Left cardiac atrium (tissue), 4 donors: ENCODE data around the gene CLCA1. TPM values are rescaled to one million over a fixed set of nuclear protein-coding genes. Genes with fewer than 3 reads are reported as not detected.

Source experiments
- ATAC-seq, 2 donors: fragments of 200-7000 bp; cut with Tn5 transposase; one replicate each; pipeline ENCODE4 v1.9.1; 2020; ENCODE audit warnings: mild to moderate bottlenecking in 2 of 2, moderate library complexity in 2 of 2
- DNase-seq: peaks from one replicate; pipeline ENCODE4 v3.0.0-alpha.2; 2020
- intact Hi-C, 2 donors: fragments of 100-400 bp; cut with DNase I; formaldehyde crosslinking; loops; one replicate each; pipeline versions ENCODE4 v1.14.1 to v1.15.1; 2022 to 2023
- total RNA-seq, 2 donors: library from RNA; stranded (reverse); fragmentation: NEBNext Ultra II Directional; extraction: Animal tissue kit (Norgen Biotek cat#: 25700); gene quantifications; one replicate each; pipeline ENCODE4 v1.2.1, GENCODE V29; 2021
- donor health status: DM: no; HTN: yes; CAD: no.
- donor health status: DM: no; HTN: yes; CAD: no; lungs with severe emphysema.
- donor health status: DM: yes; HTN: yes; CAD: no.
- donor health status: Dilated cardiomyopathy.

CLCA1 gene
- total RNA-seq, 2 donors from 2014 or later, result not detected

DNA sequence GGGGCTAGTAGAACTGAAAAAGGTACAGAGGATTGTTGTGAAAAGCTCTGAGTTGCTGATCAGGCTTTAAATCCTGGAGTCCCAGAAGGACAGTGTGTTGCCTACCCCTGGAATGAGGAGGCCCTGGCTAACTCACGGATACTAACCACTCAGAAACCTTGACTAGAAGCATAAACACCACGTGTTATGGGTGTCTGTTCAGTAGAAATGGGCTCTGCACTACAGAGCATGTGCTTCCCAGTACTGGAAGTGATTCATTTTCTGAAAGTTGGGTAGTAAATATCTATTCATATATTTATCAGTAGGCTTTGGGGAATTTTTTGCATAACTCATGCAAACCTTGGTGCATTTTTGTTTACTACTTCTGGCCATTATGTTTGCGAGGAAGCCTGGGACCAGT, 15.1 kb upstream of the CLCA1 start:
- DNase-seq (no peak), ATAC-seq (no peak)
- intact Hi-C loops, result no loop called here

GRCh38 chr1:86455073-86455472, 13.7 kb upstream of the CLCA1 start:
- DNase-seq (no peak), ATAC-seq (no peak)
- intact Hi-C loops, result no loop called here

GRCh38 chr1:86460998-86461397, 7.7 kb upstream of the CLCA1 start:
- intact Hi-C loops, result no loop called here
- DNase-seq (no peak), ATAC-seq (no peak)

- ATAC-seq (no peak), DNase-seq (no peak)
- intact Hi-C loops, result no loop called here
Measured at GRCh38 chr1:86461482-86461881, 7.2 kb upstream of the CLCA1 start.

DNA sequence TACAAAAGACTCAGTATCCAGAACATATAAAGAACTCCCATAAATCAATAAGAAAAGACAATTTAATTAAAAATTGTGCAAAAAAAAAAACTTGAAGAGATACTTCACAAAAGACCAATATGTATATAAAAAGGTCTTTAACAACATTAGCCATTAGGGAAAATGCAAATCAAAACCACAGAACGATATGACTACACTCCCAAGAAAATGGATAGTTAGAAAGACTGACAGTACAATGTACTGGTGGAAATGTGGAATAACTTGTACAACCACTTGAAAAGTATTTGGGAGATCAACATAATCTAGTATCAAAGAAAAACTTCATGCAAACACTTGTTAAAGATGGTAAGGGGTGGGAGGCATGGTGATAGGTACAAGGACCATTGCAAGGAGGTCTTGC, 3.9 kb upstream of the CLCA1 start:
- DNase-seq (no peak), ATAC-seq (no peak)
- intact Hi-C loops, result no loop called here

- intact Hi-C loops, result no loop called here
- DNase-seq, result no peak
- ATAC-seq, result no peak
Measured at GRCh38 chr1:86466109-86466844, 2.5 kb upstream of the CLCA1 start.

DNA sequence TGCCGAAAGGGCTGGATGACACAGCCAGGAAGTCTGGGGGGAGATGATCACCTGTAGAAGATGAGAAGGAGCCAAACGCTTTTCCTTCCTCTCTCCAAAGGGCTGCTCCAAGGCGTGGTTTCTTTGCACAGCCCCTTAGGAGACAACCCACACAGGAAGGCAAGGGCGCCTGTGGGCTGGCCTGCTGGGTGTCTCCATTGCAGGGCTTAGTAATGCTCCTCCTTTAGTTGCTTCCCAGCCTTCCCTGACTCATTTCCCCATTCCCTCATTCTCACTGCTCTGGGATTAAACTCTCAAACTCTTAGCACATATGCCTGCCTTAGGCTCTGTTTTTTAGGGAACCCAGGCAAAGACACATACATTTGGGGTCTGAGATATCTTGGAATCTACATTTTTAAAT, 1.7 kb upstream of the CLCA1 start:
- intact Hi-C loops, result no loop called here
- no peak for ATAC-seq

DNA sequence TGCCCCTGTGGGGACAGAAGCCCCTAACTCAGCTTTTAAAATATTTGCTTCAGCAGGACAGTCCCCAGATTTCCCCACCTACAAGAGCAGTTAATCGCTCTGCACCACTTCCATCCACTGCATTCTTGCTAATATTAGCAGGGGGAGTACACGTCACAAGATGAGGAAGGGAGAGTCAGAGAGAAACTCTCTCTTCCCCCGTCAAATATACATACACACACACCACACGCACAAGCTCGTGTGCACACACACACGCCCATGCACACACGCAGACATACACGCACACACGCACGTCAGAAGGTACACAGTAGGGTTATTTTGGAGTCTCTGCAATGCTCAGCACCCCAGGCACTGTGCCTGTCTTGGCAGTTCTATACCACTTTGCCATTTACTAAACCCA, 2.1 kb downstream of the CLCA1 start:
- DNase-seq (no peak), ATAC-seq (no peak)
- intact Hi-C loops, result loop anchor here (5.0 to 10.0 kb wide), 2 partner anchors 36 to 614 kb away; no protein-coding TSS in a partner anchor

More for the DNA sequence above, 1.7 kb upstream of the CLCA1 start:
- DNase-seq, result no peak

- no peak for ATAC-seq
- intact Hi-C loops, result loop anchor here (5.0 to 10.0 kb wide), 2 partner anchors 36 to 614 kb away; no protein-coding TSS in a partner anchor
- DNase-seq, result no peak
Measured at GRCh38 chr1:86471291-86471690, 2.6 kb downstream of the CLCA1 start.

GRCh38 chr1:86472152-86472551, 3.4 kb downstream of the CLCA1 start:
- no peak for DNase-seq
- ATAC-seq, result no peak
- intact Hi-C loops, result loop anchor here (5.0 to 10.0 kb wide), 2 partner anchors 35 to 613 kb away; no protein-coding TSS in a partner anchor

DNA sequence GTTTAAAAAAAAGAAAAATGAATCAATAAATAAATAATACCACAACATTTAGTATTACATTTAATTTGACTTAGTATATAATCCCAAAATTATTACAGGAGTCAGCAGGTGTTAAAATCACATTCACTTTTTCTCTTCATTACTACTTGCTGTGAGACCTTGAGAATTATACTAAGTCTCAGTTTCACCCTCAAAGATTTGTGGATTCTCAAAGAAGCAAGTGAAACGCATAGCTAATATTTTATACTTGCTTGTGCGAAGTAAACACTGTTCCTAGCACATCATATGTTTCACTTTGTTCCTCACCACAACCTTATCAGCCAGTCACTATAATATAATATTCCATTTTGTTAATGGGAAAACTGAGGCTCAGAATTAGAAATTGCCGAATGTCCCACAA, 4.0 kb downstream of the CLCA1 start:
- DNase-seq (no peak), ATAC-seq (no peak)
- intact Hi-C loops, result loop anchor here (5.0 to 10.0 kb wide), 2 partner anchors 35 to 612 kb away; no protein-coding TSS in a partner anchor

DNA sequence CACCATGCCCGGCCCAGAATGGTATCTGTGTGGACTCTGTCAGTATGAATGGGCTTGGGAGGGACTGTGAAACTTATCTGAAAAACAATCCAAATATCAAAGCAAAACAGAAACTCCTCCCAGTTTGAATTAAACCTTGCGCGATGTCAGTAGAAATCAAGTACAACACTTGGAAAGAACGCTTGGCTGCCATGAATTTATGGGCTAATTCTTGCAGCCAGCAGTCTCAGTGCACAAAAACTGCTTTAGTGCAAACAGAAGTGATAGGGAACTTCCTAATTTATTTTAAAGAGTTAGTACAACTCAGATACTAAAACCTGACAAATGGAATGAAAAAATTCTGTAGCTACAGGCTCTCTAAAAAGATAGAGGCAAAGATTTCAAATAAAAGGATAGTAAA, 8.5 kb downstream of the CLCA1 start:
- ATAC-seq, result peak in 1 of 2 donors; percentile 21
- no peak for DNase-seq
- intact Hi-C loops, result loop anchor here (5.0 to 10.0 kb wide), 2 partner anchors 210 to 608 kb away; no protein-coding TSS in a partner anchor

- no peak for DNase-seq
- ATAC-seq, result peak in 1 of 2 donors; percentile 22
- intact Hi-C loops, result loop anchor here (5.0 to 10.0 kb wide), 2 partner anchors 210 to 607 kb away; no protein-coding TSS in a partner anchor
Measured at GRCh38 chr1:86477682-86478081, 9.0 kb downstream of the CLCA1 start.

DNA sequence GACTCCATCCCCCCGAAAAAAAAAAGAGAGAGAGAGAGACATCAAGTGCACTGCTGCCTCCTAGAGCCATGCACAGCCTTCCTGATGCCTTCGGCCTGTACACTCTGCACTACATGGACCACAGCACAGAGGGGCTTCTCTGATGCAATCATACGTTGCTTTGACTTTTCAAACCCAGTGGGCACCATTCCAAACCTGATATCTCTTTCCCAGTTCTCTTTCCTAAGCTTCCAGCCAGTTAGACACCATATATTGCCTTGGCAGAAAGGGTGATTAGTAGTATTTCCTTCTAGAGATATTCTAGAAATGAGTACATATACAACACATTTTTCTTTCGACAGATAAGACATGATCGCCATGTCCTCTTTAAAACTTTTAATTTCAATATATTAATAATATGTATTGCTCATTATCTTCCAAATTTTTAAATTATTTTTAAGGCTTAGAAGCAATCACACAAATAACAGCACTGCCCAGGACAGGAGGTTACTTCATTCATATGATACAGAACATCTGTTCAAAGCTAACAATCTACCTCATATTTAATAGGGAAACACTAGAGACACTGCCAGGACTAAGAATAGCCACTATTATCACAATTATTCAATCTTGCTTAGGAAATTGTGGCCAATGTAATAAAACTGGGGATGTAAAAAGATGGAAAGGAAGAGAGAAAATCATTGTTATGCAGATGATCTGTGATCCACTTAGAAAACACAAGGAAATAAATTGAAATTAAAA, 9.9 kb downstream of the CLCA1 start:
- no peak for DNase-seq
- intact Hi-C loops, result loop anchor here (5.0 to 10.0 kb wide), 2 partner anchors 209 to 606 kb away; no protein-coding TSS in a partner anchor
- no peak for ATAC-seq

DNA sequence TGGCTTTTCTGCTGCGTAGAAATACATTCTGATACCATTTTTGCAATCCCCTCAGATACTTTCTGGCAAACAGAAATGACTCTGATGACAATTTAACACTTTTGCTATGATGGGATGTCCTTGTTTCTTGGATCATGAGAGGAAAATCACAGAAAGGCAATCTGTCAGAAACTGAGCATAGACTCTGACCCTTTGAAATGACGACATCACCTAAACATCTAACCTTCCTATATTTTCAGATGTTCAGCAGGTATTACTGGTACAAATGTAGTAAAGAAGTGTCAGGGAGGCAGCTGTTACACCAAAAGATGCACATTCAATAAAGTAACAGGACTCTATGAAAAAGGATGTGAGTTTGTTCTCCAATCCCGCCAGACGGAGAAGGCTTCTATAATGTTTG, 13.2 kb downstream of the CLCA1 start:
- no peak for DNase-seq
- intact Hi-C loops, result no loop called here
- no peak for ATAC-seq

- peak; percentile 34 for DNase-seq
- intact Hi-C loops, result no loop called here
- ATAC-seq, result peak in 1 of 2 donors; percentile 92
Measured at GRCh38 chr1:86487131-86487810, 18.5 kb downstream of the CLCA1 start.

- DNase-seq, result no peak
- ATAC-seq, result peak in 1 of 2 donors; percentile 58
- intact Hi-C loops, result no loop called here
Measured at GRCh38 chr1:86487811-86488141, 19.0 kb downstream of the CLCA1 start.

DNA sequence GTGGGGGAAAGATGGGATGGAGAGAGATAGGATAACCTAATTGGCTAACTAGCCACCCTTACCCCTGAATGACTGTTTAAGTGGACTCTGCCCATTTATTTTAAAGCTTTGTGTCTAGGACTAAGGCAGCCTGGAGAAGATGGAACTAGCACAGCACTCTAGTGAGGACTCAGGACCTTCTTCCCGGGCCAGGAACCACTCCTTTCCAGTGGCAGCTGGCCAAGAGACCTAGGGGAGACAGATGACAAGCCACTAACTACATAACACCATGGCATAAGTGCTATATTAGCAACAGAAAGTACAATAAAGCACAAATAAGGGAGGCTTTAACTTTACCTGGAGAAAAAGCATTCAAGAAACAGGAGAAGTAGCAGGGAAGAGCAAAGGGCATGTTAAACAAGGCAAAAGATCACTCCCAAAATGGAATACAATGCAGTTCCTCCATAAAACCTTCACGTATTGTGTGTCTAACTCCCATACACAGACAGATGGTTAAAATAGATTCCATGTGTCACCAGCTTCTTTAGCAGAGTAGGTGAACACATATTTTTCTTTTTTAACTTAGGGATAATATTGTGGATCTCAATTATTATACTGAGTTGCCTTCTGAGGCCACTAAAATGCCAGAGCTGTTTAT, 20.6 kb downstream of the CLCA1 start:
- intact Hi-C loops, result no loop called here
- no peak for DNase-seq

DNA sequence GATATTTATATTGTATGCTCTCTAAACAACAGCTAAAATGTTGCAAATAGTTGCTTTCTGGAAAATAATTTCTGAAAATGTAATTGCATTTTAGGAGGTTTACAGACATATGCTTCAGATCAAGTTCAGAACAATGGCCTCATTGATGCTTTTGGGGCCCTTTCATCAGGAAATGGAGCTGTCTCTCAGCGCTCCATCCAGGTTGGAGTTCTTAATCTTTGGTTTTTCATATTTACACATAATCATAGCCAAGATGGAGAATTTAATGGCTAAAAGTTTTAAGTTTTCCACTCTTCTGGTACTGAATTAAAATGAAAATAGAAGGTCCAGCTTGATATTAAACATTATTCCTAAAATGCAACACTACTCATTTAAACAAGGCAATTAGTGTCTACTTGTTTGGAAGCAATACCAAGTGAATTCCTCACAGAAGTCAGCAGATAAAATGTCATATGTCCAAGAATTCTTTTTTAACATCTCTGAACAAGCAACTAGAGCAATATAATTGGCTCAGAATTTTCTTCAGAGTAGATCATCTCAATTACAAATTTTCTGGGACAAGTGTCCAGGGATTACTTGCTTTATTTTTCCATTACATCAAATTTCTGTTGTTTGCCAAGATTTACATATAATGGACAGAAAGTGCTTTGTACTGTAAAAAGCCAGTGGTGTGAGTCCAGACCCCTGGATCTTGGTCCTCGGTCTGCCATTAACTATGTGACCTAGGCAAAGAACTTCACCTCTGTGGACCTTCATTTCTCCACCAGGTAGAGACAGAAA, 22.6 kb downstream of the CLCA1 start:
- ATAC-seq (no peak), DNase-seq (no peak)
- intact Hi-C loops, result no loop called here

More for the DNA sequence above, 20.6 kb downstream of the CLCA1 start:
- ATAC-seq, result no peak
